ENCODE results near the gene SVIL. TPM values are rescaled to one million over a fixed set of nuclear protein-coding genes. Genes with fewer than 3 reads are reported as not detected.

The SVIL gene
- total RNA-seq, 1 experiment from 2014 or later = 15.3 TPM

GRCh38 chr10:29493697-29494096 lies 141.1 kb downstream of the SVIL start:
- no peak for DNase-seq
- no peak overlapping the region for H3K27ac ChIP-seq (ENCODE audit: insufficient read length, low read depth, low read length)
- no peak for TF ChIP-seq CTCF (conservative IDR thresholded peaks at IDR 0.05)
- H3K9me3 ChIP-seq (ENCODE audit: control insufficient read depth, low read depth, low read length) = no peaks in the 10 kb centered on the region
- Mint-ChIP-seq H3K27ac (no peak overlapping the region), H3K36me3 (ENCODE audit: insufficient read depth in 1 of 3, low read depth in 3 of 3) (peaks cover 0 to 23% (median 0%) of the 10 kb centered on the region in 3 experiments; a peak in 4 of 7 replicates), H3K27me3 (ENCODE audit: low read depth) (no peaks in the 10 kb centered on the region), H3K4me3 (no peak overlapping the region), H3K9me3 (no peaks in the 10 kb centered on the region), H3K4me1 (peaks cover 15 to 18% of the 10 kb centered on the region in 2 experiments)
- no peaks in the 10 kb centered on the region for H3K79me1 ChIP-seq (ENCODE audit: insufficient read depth, low read depth, low read length, poor library complexity, severe bottlenecking)
- no peaks in the 10 kb centered on the region for H3K4me1 ChIP-seq (ENCODE audit: insufficient read depth, low read length)
- H3K23ac ChIP-seq (ENCODE audit: insufficient read length, low read depth, low read length) = no peak overlapping the region
- H3K27me3 ChIP-seq (ENCODE audit: insufficient read depth, low read length) = no peaks in the 10 kb centered on the region
- no peak overlapping the region for H4K91ac ChIP-seq (ENCODE audit: insufficient read length, low read depth, low read length)
- H2BK5ac ChIP-seq (ENCODE audit: insufficient read length, low read length) = no peak overlapping the region
- H3K79me2 ChIP-seq (ENCODE audit: insufficient read depth, low read length) = no peaks in the 10 kb centered on the region
- H2BK120ac ChIP-seq (ENCODE audit: low read depth, low read length, poor library complexity, severe bottlenecking) = no peak overlapping the region
- H3K14ac ChIP-seq (ENCODE audit: insufficient read depth, low read length) = no peak overlapping the region
- no peak overlapping the region for H2BK20ac ChIP-seq (ENCODE audit: low read depth, low read length, poor library complexity, severe bottlenecking)
- no peak overlapping the region for H2AFZ ChIP-seq (ENCODE audit: low read length)
- H4K20me1 ChIP-seq (ENCODE audit: control insufficient read depth, insufficient read depth, insufficient read length) = no peaks in the 10 kb centered on the region
- no peak overlapping the region for H3K9ac ChIP-seq (ENCODE audit: extremely low read depth, insufficient read length, low read length)
- H2BK12ac ChIP-seq (ENCODE audit: insufficient read length, low read depth, low read length) = no peak overlapping the region
- H4K5ac ChIP-seq (ENCODE audit: insufficient read length, low read depth, low read length) = no peak overlapping the region
- H2AK5ac ChIP-seq (ENCODE audit: insufficient read length, low read length) = no peak overlapping the region
- no peak overlapping the region for H3K4me2 ChIP-seq (ENCODE audit: insufficient read depth, insufficient read length, low read length)
- no peak overlapping the region for H2BK15ac ChIP-seq (ENCODE audit: low read depth, low read length)
- no peak overlapping the region for H4K8ac ChIP-seq (replicated peaks; ENCODE audit: insufficient read length, low read depth, low read length)
- WGBS (ENCODE audit: extremely low coverage, insufficient read length, low lambda C conversion rate) = no CpG with 5 or more reads among the region's 6 CpGs
- no peak overlapping the region for H3K56ac ChIP-seq (ENCODE audit: insufficient read length, low read depth, low read length)
- no peak overlapping the region for H3T11ph ChIP-seq (ENCODE audit: low read length)
- no peak overlapping the region for H3K4ac ChIP-seq (ENCODE audit: low read depth, low read length)
- no peak overlapping the region for H3K18ac ChIP-seq (ENCODE audit: insufficient read length, low read depth, low read length)
- H3K23me2 ChIP-seq (ENCODE audit: insufficient read length, low read depth, low read length, poor library complexity, severe bottlenecking) = no peaks in the 10 kb centered on the region
